H4 (cell line): ENCODE results near the gene CDK9. TPM values are rescaled to one million over a fixed set of nuclear protein-coding genes. Genes with fewer than 3 reads are reported as not detected.

Source experiments
- DNase-seq: peaks from one replicate; pipeline ENCODE4 v3.0.0-alpha.2; 2015; ENCODE audit warnings: low spot score
- total RNA-seq: library from RNA; depleted of rRNA; stranded (reverse); fragments of >200 nt; shearing (Covaris generic); gene quantifications from 2 replicates; pipeline ENCODE4 v1.2.3, GENCODE V29; 2014

Gene CDK9
- total RNA-seq, 1 experiment from 2014 or later: 22.8 TPM

GRCh38 chr9:127761491-127761956 is 24.3 kb upstream of the CDK9 start:
- DNase-seq: no peak

GRCh38 chr9:127762111-127762676 is 23.6 kb upstream of the CDK9 start:
- no peak for DNase-seq

GRCh38 chr9:127763918-127764384 is 21.9 kb upstream of the CDK9 start:
- no peak for DNase-seq

GRCh38 chr9:127765418-127765817 is 20.4 kb upstream of the CDK9 start:
- DNase-seq: no peak

GRCh38 chr9:127767410-127767809 is 18.4 kb upstream of the CDK9 start:
- no peak for DNase-seq

GRCh38 chr9:127767909-127768331 is 17.9 kb upstream of the CDK9 start:
- no peak for DNase-seq

- no peak for DNase-seq
These were observed 17.1 kb upstream of the CDK9 start for GRCh38 chr9:127768698-127769097.

GRCh38 chr9:127769101-127769500 is 16.7 kb upstream of the CDK9 start:
- DNase-seq: no peak

- no peak for DNase-seq
These were observed 15.8 kb upstream of the CDK9 start for GRCh38 chr9:127769929-127770582.

GRCh38 chr9:127770583-127770904 is 15.3 kb upstream of the CDK9 start:
- DNase-seq: no peak

- DNase-seq: peak; percentile 98
These were observed 14.8 kb upstream of the CDK9 start for GRCh38 chr9:127770905-127771569.

- no peak for DNase-seq
These were observed 14.2 kb upstream of the CDK9 start for GRCh38 chr9:127771570-127772189.

GRCh38 chr9:127772603-127773002 is 13.2 kb upstream of the CDK9 start:
- DNase-seq: no peak

- DNase-seq: no peak
These were observed 12.6 kb upstream of the CDK9 start for GRCh38 chr9:127773272-127773671.

- no peak for DNase-seq
These were observed 11.9 kb upstream of the CDK9 start for GRCh38 chr9:127773981-127774380.

GRCh38 chr9:127776195-127776923 is 9.5 kb upstream of the CDK9 start:
- DNase-seq: no peak

- DNase-seq: no peak
These were observed 8.9 kb upstream of the CDK9 start for GRCh38 chr9:127776924-127777289.

- no peak for DNase-seq
These were observed 8.4 kb upstream of the CDK9 start for GRCh38 chr9:127777368-127777980.

- DNase-seq: no peak
These were observed 7.3 kb upstream of the CDK9 start, which contains the start of gene SH2D3C for GRCh38 chr9:127778280-127779135. Gene SH2D3C (minus strand): TSS chr9:127778666. CDS start chr9:127778627, 39 bp downstream.

GRCh38 chr9:127779136-127779981 is 6.5 kb upstream of the CDK9 start:
- no peak for DNase-seq
